GM12891 (cell line): ENCODE results near the gene ROBO4.

Source experiments
- POLR2AphosphoS5 ChIP-seq: IDR thresholded peaks from 2 replicates; pipeline ENCODE4 v1.6.1; 2011; ENCODE audit warnings: low read depth, low read length, control low read depth
- TAF1 ChIP-seq: IDR thresholded peaks from 2 replicates; pipeline ENCODE4 v1.6.1; 2011; ENCODE audit warnings: low read depth, low read length, control low read depth

GRCh38 chr11:124839128-124839971 lies 58.3 kb downstream of the ROBO4 start:
- TF ChIP-seq POLR2AphosphoS5 (no peak), TAF1 (no peak)
